CD4-positive, alpha-beta T cell (primary cell): Measurements from ENCODE around the gene FBXW11. TPM values are rescaled to one million over a fixed set of nuclear protein-coding genes. Genes with fewer than 3 reads are reported as not detected.

Experiments
- ATAC-seq: fragments of 200-7000 bp; cut with Tn5 transposase; one replicate; pipeline ENCODE4 v1.10.0; 2022; ENCODE audit warnings: mild to moderate bottlenecking; ENCODE audit not compliant: poor library complexity
- CTCF ChIA-PET: fragments of 350-600 bp; sonication (Branson Sonifier 250); formaldehyde crosslinking; loops from one replicate; lab custom pipeline; 2021; ENCODE audit warnings: antibody characterized with exemption, inconsistent platforms; lab: Charles Lee
- POLR2A ChIA-PET: fragments of 350-600 bp; sonication (Branson Sonifier 250); formaldehyde crosslinking; loops from one replicate; lab custom pipeline; 2021; ENCODE audit warnings: antibody characterized with exemption, inconsistent platforms; lab: Charles Lee
- DNase-seq, 14 experiments: peaks; one replicate each; pipeline ENCODE4 v3.0.0-alpha.2; 2013 to 2020; ENCODE audit warnings: mixed read lengths in 2 of 14
- H3K27ac ChIP-seq, 2 donors: one replicate each; pipeline versions ENCODE4 v1.5.1 to v1.7.0; 2013; ENCODE audit warnings: low read length in 2 of 2, low read depth in 1 of 2, mild to moderate bottlenecking in 1 of 2
- H3K27me3 ChIP-seq, 2 experiments: 1 replicate in 1 of 2; 2 replicates in 1 of 2; pipeline versions ENCODE4 v1.6.1 to v1.7.0; 2013; ENCODE audit warnings: low read length in 2 of 2, control low read depth in 1 of 2, mild to moderate bottlenecking in 1 of 2, moderate library complexity in 1 of 2; ENCODE audit not compliant: insufficient read depth in 2 of 2, control insufficient read depth in 1 of 2
- H3K36me3 ChIP-seq: one replicate; pipeline ENCODE4 v1.6.1; 2013; ENCODE audit warnings: low read length, control low read depth; ENCODE audit not compliant: insufficient read depth
- H3K4me1 ChIP-seq: one replicate; pipeline ENCODE4 v1.6.1; 2013; ENCODE audit warnings: low read length, control low read depth; ENCODE audit not compliant: insufficient read depth
- H3K4me3 ChIP-seq: one replicate; pipeline ENCODE4 v1.5.1; 2013; ENCODE audit warnings: mild to moderate bottlenecking, low read length, moderate library complexity
- H3K9me3 ChIP-seq, 2 experiments: 1 replicate in 1 of 2; 2 replicates in 1 of 2; pipeline versions ENCODE4 v1.6.1 to v1.7.0; 2013; ENCODE audit warnings: low read length in 2 of 2, mild to moderate bottlenecking in 2 of 2, control low read depth in 1 of 2, moderate library complexity in 1 of 2; ENCODE audit not compliant: control insufficient read depth in 1 of 2, insufficient read depth in 1 of 2
- H3K27ac Mint-ChIP-seq: one replicate; pipeline ENCODE4 v1.8.0; 2020; ENCODE audit warnings: mixed read lengths
- H3K27me3 Mint-ChIP-seq: one replicate; pipeline ENCODE4 v1.8.0; 2021; ENCODE audit warnings: mixed read lengths
- H3K36me3 Mint-ChIP-seq: one replicate; pipeline ENCODE4 v1.8.0; 2021; ENCODE audit warnings: low read depth, mixed read lengths
- H3K4me1 Mint-ChIP-seq: one replicate; pipeline ENCODE4 v1.8.0; 2021; ENCODE audit warnings: low read depth, mixed read lengths
- H3K4me3 Mint-ChIP-seq: one replicate; pipeline ENCODE4 v1.8.0; 2020; ENCODE audit warnings: mild to moderate bottlenecking, mixed read lengths
- H3K9me3 Mint-ChIP-seq: one replicate; pipeline ENCODE4 v1.8.0; 2020; ENCODE audit warnings: mixed read lengths
- intact Hi-C, 2 experiments: fragments of 100-400 bp; cut with DNase I in 1 of 2; cut with micrococcal nuclease in 1 of 2; formaldehyde crosslinking; loops; one replicate each; pipeline versions ENCODE4 v1.15.1 to v1.9.0; 2023 to 2025; cut with DNase I, micrococcal nuclease
- total RNA-seq, 174 experiments: library from RNA in 2 of 174; stranded (reverse) in 2 of 174; gene quantifications; one replicate each; pipeline ENCODE4 v1.2.3 and lab custom pipeline; 2021 to 2026
- TF ChIP-seq, protein P1 (sequence below): fragments of 200-600 bp; IDR thresholded peaks from one replicate; pipeline ENCODE4 v1.8.0; 2022; ENCODE audit warnings: antibody characterized with exemption, mild to moderate bottlenecking

Gene FBXW11
- total RNA-seq, 2 experiments from 2014 or later = 20.9 to 24.0 TPM

DNA sequence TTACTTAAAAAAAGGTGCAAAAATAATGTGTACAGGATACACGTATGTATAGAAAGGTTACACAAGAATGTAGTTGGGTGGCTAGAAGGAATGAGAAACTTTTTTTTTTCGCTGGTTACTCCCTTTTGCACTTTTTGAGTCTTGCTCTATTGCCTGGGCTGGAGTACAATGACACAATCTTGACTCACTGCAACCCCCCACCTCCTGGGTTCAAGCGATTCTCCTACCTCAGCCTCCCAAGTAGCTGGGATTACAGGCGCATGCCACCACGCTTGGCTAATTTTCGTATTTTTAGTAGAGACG, 15.8 kb downstream of the FBXW11 start:
- DNase-seq (no peak), ATAC-seq (no peak)
- Histone ChIP-seq H3K4me1 (peaks cover 6% of the 10 kb centered on the region), H3K9me3 (no peaks in the 10 kb centered on the region), H3K27ac (no peak overlapping the region), H3K36me3 (peaks cover 27% of the 10 kb centered on the region), H3K27me3 (no peaks in the 10 kb centered on the region), H3K4me3 (no peak overlapping the region)
- Mint-ChIP-seq H3K9me3 (no peaks in the 10 kb centered on the region), H3K27ac (no peak overlapping the region), H3K27me3 (no peaks in the 10 kb centered on the region), H3K4me3 (no peak overlapping the region), H3K36me3 (peaks cover 65% of the 10 kb centered on the region), H3K4me1 (peaks cover 61% of the 10 kb centered on the region)
- TF ChIP-seq, protein P1, sequence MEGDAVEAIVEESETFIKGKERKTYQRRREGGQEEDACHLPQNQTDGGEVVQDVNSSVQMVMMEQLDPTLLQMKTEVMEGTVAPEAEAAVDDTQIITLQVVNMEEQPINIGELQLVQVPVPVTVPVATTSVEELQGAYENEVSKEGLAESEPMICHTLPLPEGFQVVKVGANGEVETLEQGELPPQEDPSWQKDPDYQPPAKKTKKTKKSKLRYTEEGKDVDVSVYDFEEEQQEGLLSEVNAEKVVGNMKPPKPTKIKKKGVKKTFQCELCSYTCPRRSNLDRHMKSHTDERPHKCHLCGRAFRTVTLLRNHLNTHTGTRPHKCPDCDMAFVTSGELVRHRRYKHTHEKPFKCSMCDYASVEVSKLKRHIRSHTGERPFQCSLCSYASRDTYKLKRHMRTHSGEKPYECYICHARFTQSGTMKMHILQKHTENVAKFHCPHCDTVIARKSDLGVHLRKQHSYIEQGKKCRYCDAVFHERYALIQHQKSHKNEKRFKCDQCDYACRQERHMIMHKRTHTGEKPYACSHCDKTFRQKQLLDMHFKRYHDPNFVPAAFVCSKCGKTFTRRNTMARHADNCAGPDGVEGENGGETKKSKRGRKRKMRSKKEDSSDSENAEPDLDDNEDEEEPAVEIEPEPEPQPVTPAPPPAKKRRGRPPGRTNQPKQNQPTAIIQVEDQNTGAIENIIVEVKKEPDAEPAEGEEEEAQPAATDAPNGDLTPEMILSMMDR = no peak
- POLR2A ChIA-PET = no interaction called here
- CTCF ChIA-PET = no interaction called here
- intact Hi-C loops = no loop called here

DNA sequence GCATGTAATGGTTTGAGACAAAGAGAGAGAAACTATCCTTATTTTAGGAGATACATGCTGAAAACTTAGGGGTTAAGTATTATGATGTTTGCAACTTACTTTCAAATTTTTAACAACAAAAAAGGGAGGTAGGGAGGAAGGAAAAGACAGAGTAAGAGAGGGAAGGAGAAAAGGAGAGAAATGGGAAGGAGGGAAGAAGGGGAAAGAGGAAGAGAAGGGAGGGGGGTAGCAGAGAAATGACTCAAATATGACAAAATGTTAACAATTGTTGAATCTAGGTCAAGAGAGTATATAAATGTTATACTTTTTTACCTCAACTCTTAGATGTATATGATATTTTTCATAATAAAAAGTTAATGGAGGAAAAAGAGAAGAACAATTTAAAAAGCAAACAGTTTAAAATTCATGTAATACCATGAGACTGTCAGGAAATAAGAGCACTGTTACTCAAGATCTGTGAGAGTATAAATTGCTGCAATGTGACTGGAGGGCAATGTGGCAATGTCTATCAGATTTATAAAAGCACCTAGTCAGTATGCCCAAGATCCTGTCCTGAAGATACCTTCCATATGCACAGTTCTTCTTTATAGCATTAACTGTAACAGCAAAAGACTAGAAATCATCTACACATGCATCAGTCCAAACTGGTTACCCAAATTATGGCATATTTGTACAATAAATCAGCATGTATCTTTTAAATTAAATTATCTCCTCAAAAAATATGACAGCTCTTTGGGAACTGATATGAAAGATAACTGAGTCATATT, 16.3 kb downstream of the FBXW11 start:
- no peak for DNase-seq
- ATAC-seq = no peak
- Mint-ChIP-seq H3K4me1 (peaks cover 63% of the 10 kb centered on the region), H3K4me3 (peak overlapping the region; percentile 32), H3K27ac (no peak overlapping the region), H3K27me3 (no peaks in the 10 kb centered on the region), H3K9me3 (no peaks in the 10 kb centered on the region), H3K36me3 (peaks cover 63% of the 10 kb centered on the region)
- H3K9me3 ChIP-seq = no peaks in the 10 kb centered on the region
- ChIA-PET POLR2A (no interaction called here), CTCF (no interaction called here)
- H3K36me3 ChIP-seq = peaks cover 27% of the 10 kb centered on the region
- no peak overlapping the region for H3K4me3 ChIP-seq
- intact Hi-C loops = no loop called here
- H3K27ac ChIP-seq = no peak overlapping the region
- peaks cover 11% of the 10 kb centered on the region for H3K4me1 ChIP-seq
- TF ChIP-seq, protein P1 = no peak
- H3K27me3 ChIP-seq = no peaks in the 10 kb centered on the region

DNA sequence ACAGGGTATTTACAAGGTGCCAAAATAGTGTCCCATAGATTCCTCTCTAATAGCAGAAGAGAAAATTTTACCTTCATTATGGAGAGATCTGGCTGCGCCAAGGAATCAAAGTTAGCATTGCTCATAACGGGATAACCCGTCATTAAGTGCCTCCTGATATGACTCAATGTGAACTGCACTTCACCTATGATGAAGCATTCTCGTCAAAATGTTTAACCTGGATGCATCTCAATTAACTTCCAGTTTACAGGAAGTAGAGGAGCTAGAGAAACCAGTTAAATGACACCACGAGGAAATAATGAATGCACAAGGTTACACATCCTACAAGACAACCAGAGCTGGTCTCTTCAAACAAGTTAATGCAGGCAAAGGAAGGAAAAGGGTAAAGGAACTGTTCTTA, 17.2 kb downstream of the FBXW11 start:
- intact Hi-C loops = no loop called here
- ChIA-PET CTCF (no interaction called here), POLR2A (no interaction called here)
- no peak for DNase-seq
- no peaks in the 10 kb centered on the region for H3K9me3 ChIP-seq
- H3K27me3 ChIP-seq = no peaks in the 10 kb centered on the region
- no peaks in the 10 kb centered on the region for H3K9me3 Mint-ChIP-seq
- no peak overlapping the region for H3K27ac ChIP-seq
- TF ChIP-seq, protein P1 = no peak
- H3K4me1 ChIP-seq = peaks cover 13% of the 10 kb centered on the region
- H3K4me3 Mint-ChIP-seq = no peak overlapping the region
- no peak overlapping the region for H3K4me3 ChIP-seq
- H3K36me3 Mint-ChIP-seq = peaks cover 65% of the 10 kb centered on the region
- peaks cover 27% of the 10 kb centered on the region for H3K36me3 ChIP-seq
- H3K27me3 Mint-ChIP-seq = no peaks in the 10 kb centered on the region
- ATAC-seq = no peak
- peak overlapping the region; percentile 24 for H3K27ac Mint-ChIP-seq
- H3K4me1 Mint-ChIP-seq = peaks cover 63% of the 10 kb centered on the region
